Mucosa of gallbladder (tissue), 1 donor: ENCODE results near the gene HOXA3. TPM values are rescaled to one million over a fixed set of nuclear protein-coding genes. Genes with fewer than 3 reads are reported as not detected.

ENCODE experiments used
- DNase-seq: peaks from one replicate; pipeline ENCODE4 v3.0.0-alpha.2; 2020; ENCODE audit warnings: low spot score
- total RNA-seq: library from RNA; stranded (reverse); gene quantifications from one replicate; pipeline ENCODE4 v1.2.1, GENCODE V29; 2021
- donor health status: DM: no; HTN: no; CAD: no.

HOXA3 gene
- total RNA-seq, 1 donor from 2014 or later, result 1.8 TPM

DNA sequence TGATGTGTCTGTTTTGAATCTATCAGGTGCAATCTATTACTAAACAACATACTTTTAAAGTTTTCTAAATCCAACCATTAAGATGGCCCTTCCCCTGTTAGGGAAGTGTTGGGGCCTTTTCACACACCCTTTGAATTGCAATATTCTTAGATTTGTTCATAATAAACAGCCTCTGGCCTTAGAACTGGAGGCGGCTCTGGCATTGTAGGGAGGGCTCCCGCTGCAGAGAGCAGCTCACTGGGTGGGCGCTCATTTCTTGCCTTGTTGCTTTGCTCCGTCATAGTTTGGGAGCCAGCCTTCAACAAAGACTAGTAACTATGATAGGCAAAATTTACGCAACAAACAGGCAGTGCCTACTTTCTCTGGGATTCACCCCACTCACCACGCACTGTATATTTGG is 26.0 kb upstream of the HOXA3 start:
- no peak for DNase-seq

DNA sequence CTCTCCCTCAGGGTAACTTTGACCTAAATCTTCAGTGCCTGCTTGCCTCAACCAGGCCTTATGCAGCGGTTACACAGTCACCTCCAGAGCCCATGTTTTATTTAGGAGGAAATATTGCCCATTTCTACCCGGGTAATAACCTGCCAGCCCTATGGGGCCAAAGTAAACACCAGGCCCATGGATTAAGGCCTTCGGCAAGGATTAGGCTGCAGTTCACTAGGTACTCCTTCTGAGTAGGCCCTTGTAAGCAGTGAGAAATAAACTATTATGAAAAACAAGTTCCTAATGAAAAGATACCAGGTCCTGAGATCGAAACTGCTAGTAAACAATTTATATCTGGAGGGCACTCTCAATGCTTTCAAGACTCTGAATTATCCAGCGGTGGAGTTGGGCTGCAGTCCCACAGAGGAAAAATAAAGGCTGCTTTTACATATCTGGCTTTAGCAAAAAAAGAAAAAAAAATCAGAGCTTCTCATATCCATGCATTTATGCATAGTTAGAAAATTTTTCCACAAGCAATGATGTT is 25.5 kb upstream of the HOXA3 start:
- no peak for DNase-seq

GRCh38 chr7:27176962-27177794 is 24.8 kb upstream of the HOXA3 start:
- DNase-seq, result no peak

DNA sequence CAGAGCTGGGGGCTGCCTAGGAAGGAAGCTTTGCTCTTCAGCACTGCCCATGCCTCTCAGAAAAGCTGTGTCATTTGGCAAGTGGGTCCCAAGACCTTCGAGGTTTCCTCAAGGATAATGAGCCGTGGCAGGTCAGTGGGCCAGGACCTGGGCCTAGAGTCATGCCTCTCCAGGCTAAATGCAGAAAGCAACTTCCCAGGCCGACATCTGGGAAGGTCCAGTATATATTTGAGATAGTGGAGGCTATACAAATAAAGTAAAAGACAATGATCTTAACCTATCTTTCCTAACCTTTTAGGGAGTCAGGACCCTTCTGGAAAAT is 24.1 kb upstream of the HOXA3 start:
- DNase-seq, result no peak

GRCh38 chr7:27175626-27176523 is 23.5 kb upstream of the HOXA3 start:
- DNase-seq, result no peak

- DNase-seq, result no peak
Measured at GRCh38 chr7:27174874-27175625, 22.7 kb upstream of the HOXA3 start.

DNA sequence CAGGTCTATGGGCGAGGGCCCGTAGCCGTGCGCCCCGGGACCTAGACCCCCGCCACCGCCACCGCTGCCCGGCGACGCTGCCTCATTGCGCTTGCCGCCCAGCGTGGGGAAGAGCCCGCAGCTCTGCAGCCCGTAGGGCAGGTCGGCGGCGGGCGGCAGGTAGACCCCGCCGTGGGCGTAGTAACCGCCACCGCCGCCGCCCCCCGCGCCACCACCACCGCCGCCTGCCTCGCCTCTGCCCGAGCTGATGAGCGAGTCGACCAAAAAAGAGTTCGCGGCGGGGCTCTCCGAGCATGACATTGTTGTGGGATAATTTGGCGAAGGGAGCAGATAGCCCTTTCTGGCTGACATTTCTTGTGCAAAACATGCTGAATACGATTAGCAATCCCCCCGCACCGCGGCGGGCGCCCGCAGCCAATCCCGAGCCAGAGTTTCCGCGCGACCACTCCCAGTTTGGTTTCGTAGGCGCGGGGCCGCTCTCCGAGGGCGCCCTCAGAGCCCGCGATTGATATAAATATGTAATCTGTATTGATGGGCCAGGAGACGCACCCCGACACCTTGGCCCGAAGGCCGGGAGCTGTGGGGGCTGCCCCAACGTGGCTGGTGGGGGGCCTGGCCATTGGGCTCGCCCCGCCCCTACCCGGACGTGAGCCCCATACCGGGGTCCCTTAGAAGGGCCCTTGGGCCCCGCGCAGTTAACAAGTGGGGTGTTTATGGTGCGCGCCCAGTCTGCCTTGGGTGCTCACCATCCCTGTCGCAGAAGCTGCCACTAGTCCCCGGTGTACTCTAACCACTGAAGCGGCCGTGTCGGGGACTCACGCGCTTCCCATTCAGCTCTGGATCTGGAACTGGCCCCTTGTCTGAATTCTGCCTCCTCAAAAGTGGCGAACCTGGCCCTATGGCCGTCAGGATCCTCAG is 21.8 kb upstream of the HOXA3 start, which contains the start of gene HOXA10:
Gene HOXA10 (minus strand): TSS at position 365 of the 918 bp plus-strand sequence. CDS start 14 bp downstream, at position 351.
- no peak for DNase-seq

GRCh38 chr7:27173511-27173955 is 21.1 kb upstream of the HOXA3 start:
- DNase-seq, result no peak

GRCh38 chr7:27172823-27173510 is 20.6 kb upstream of the HOXA3 start:
- no peak for DNase-seq

- no peak for DNase-seq
Measured at GRCh38 chr7:27172315-27172774, 20.0 kb upstream of the HOXA3 start.

DNA sequence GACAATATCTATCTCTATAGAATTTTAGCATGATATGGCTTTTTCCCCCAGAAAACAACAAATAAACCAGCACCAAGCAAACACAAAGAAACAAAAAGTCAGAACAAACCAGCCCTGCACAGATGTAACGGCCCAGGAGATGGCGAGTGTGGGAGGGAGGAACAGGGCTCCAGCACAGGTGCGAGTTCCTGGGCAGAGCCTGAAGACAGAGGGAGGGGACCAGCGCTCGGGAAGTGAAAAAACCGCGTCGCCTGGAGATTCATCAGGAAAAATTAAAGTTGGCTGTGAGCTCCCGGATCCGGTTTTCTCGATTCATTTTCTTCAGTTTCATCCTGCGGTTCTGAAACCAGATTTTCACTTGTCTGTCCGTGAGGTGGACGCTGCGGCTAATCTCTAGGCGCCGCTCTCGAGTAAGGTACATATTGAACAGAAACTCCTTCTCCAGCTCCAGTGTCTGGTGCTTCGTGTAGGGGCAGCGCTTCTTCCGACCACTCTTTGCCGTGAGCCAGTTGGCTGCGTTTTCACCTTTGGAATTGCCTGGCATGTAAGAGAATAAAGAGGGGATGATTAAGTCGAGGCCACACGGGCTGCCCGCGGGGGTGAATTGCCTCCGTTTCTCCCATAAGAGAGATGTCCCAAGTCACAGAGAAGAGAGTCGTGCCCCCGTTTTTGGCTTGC is 19.4 kb upstream of the HOXA3 start:
- no peak for DNase-seq

DNA sequence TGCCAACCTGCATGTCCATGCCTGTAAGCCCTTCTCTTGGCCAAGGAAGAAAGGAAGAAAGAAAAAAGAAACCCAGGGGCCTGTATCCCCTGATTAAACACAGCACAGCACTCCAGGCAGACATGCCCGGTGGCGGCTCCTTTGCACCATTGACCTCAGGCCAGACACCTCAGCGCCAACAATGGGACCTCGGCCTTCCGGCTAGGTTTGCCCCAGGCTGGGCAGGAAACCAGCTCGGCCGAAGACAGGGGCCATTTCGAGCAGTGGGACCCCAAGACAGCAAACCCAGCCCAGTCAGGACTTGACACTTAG is 18.9 kb upstream of the HOXA3 start:
- DNase-seq, result no peak

- DNase-seq, result no peak
Measured at GRCh38 chr7:27170426-27171324, 18.3 kb upstream of the HOXA3 start.

GRCh38 chr7:27169658-27170425 is 17.5 kb upstream of the HOXA3 start:
- DNase-seq, result no peak

DNA sequence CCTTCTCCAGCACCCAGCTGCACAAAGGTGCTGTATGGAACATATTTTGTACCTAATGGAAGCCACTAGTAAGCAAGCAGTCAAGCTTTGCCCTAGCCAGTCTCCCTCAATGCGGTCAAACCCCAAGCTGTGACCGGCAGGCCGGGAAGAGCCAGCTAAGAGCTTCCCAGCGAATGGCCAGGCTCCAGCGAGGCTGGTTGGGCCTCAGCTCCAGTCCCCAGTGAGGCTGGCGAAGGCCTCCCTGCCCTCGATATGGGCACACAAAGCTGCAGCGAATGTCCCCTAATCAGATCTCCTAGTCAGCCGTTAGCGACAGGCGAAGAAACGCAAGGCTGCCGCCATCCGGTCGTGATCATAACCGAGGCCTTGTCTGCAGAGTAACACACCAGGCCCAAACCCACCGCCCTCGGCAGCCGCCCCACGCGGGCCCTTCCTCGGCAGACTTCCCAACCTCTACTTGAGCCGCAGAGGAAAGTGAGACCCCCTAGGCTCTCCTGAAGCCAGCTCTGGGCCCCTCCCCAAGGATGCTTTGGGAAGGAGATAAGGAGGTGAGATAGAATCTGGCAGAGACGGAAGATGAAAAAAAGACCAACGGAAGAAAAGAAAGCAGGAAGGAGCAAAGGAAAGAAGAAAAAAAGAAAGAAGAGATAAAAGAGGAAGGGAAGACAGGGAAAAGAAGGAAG is 16.0 kb upstream of the HOXA3 start:
- no peak for DNase-seq

GRCh38 chr7:27167916-27168264 is 15.5 kb upstream of the HOXA3 start:
- DNase-seq, result no peak
